ENCODE results near the gene ATP1A1. TPM values are rescaled to one million over a fixed set of nuclear protein-coding genes. Genes with fewer than 3 reads are reported as not detected.

The ATP1A1 gene
- total and polyA plus RNA-seq, 7 donors, result 66.1 to 440 (median 230) TPM

DNA sequence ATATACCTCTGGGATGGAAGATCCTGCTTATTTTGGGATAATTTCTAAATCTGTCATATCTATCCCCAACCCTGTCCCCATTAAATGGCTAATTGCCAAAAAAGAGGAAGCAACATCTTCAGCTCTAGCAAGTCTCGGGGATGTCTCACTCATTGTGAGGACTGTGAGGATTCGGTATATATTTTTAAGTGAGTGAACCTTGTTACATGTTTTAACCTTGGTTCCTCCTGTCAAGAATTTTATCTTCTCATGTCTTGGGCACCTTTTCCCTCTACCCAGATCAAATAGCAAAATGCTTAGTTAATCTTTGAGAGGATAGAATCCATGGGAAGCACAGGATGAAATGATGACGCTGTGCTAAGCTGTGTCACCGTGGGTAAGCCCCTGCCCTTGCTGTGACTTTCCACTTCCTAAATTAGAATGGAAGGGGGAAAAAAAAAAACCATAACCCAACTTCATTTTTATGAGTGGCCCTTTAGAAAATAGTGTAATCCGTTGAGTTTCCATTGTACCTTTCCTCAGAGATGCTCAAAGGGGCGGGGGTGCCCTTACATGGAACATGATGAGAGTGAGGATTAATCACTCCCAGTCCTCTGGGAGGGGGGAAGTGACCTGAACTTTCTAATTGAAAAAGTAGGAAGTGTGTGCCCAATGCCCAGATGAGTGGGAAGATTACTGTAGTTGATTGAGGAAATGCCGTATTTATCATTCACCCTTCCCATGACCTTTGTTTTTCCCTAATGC lies 7.6 kb downstream of the ATP1A1 start:
- Histone ChIP-seq H3K27ac (no peak overlapping the region), H3K36me3 (ENCODE audit: insufficient read depth in 1 of 2, low read depth in 1 of 2) (peaks cover 4 to 22% of the 10 kb centered on the region in 2 donors), H3K27me3 (ENCODE audit: insufficient read depth in 3 of 3, low read length in 2 of 3) (no peaks in the 10 kb centered on the region), H3K9me3 (no peaks in the 10 kb centered on the region), H3K4me3 (no peak overlapping the region), H3K4me1 (peaks cover 73% of the 10 kb centered on the region)
- no peak for ATAC-seq
- intact Hi-C loops (cut with DNase I), result loop anchor here in 1 of 2 donors (5.0 kb wide), 1 partner anchor 37 kb away; no protein-coding TSS in a partner anchor
- 61 to 64% (median 64%) methylated on average over 7 of the region's 7 CpGs for WGBS, 3 donors
- DNase-seq, result no peak
- TF ChIP-seq, protein P1, sequence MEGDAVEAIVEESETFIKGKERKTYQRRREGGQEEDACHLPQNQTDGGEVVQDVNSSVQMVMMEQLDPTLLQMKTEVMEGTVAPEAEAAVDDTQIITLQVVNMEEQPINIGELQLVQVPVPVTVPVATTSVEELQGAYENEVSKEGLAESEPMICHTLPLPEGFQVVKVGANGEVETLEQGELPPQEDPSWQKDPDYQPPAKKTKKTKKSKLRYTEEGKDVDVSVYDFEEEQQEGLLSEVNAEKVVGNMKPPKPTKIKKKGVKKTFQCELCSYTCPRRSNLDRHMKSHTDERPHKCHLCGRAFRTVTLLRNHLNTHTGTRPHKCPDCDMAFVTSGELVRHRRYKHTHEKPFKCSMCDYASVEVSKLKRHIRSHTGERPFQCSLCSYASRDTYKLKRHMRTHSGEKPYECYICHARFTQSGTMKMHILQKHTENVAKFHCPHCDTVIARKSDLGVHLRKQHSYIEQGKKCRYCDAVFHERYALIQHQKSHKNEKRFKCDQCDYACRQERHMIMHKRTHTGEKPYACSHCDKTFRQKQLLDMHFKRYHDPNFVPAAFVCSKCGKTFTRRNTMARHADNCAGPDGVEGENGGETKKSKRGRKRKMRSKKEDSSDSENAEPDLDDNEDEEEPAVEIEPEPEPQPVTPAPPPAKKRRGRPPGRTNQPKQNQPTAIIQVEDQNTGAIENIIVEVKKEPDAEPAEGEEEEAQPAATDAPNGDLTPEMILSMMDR (IDR thresholded peaks at IDR 0.05), result no peak

GRCh38 chr1:116382321-116382720 lies 9.3 kb downstream of the ATP1A1 start:
- intact Hi-C loops (cut with DNase I), result loop anchor here in 1 of 2 donors (5.0 kb wide), 1 partner anchor 35 kb away; no protein-coding TSS in a partner anchor
- Histone ChIP-seq H3K9me3 (no peaks in the 10 kb centered on the region), H3K36me3 (ENCODE audit: insufficient read depth in 1 of 2, low read depth in 1 of 2) (peaks cover 4 to 38% of the 10 kb centered on the region in 2 donors), H3K4me3 (no peak overlapping the region), H3K4me1 (peaks cover 56% of the 10 kb centered on the region), H3K27me3 (ENCODE audit: insufficient read depth in 3 of 3, low read length in 2 of 3) (no peaks in the 10 kb centered on the region), H3K27ac (no peak overlapping the region)
- no peak for DNase-seq
- no peak for ATAC-seq
- 31 to 42% (median 33%) methylated on average over 2 of the region's 2 CpGs for WGBS, 3 donors
- TF ChIP-seq, protein P1 (IDR thresholded peaks at IDR 0.05), result no peak

DNA sequence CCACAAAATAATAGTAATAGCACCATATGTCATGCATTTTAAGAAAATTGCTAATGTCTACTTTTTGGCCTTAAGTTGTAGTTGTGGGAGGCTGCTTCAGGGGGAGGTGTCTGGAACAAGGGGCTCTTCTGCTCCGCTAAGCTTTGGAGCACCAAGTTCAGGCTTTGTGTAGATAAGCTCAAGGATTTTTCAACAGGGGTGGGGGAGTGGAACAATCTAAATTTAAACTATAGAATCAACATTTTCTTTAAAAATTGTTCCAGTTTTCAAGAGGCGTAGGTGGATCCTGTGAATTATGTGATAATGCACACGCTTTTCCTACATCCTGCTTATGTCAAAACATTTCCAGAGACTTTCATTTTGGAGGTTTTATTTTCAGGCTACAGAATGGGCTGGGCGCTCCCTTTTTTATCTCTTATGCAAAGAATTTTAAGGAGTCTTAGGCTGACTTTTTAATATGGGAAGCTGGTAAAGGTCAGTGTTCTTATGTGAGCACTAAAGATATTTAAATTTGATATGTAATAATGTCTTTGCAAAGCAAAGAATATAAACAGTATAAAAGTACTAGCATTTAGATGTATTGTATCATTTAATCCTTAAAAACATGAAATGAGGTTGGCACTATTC lies 9.9 kb downstream of the ATP1A1 start:
- DNase-seq (no peak), ATAC-seq (no peak)
- WGBS, 3 donors, result 94 to 95% (median 94%) methylated on average over 4 of the region's 4 CpGs
- H3K9me3 ChIP-seq, result no peaks in the 10 kb centered on the region
- H3K27me3 ChIP-seq (ENCODE audit: insufficient read depth in 3 of 3, low read length in 2 of 3), result no peaks in the 10 kb centered on the region
- H3K27ac ChIP-seq, result no peak overlapping the region
- H3K4me3 ChIP-seq, result no peak overlapping the region
- H3K36me3 ChIP-seq (ENCODE audit: insufficient read depth in 1 of 2, low read depth in 1 of 2), result peaks cover 8 to 45% of the 10 kb centered on the region in 2 donors
- TF ChIP-seq, protein P1 (IDR thresholded peaks at IDR 0.05), result no peak
- intact Hi-C loops (cut with DNase I), result loop anchor here in 1 of 2 donors (5.0 kb wide), 1 partner anchor 34 kb away; no protein-coding TSS in a partner anchor
- H3K4me1 ChIP-seq, result peaks cover 50% of the 10 kb centered on the region

DNA sequence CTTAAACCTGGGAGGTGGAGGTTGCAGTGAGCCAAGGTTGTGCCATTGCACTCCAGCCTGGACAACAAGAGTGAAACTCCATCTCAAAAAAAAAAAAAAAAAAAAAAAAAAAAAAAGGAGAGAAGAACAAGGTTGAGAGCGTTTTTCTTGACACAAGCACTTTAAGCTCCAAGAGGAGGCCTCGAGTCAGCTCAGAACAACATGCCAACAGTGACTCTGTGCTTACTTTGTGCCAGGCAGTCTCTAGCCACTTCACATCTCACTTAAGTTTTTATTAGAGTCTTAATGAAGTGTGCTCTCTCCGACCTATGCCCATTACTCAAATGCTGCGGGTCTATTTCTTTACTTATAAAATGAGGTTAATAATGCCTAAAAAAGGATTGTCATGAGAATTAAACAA lies 13.0 kb downstream of the ATP1A1 start:
- no peak overlapping the region for H3K27ac ChIP-seq
- ATAC-seq (no peak), DNase-seq (no peak)
- TF ChIP-seq, protein P1 (IDR thresholded peaks at IDR 0.05), result no peak
- no peaks in the 10 kb centered on the region for H3K27me3 ChIP-seq (ENCODE audit: insufficient read depth in 3 of 3, low read length in 2 of 3)
- H3K4me1 ChIP-seq, result peaks cover 21% of the 10 kb centered on the region
- WGBS, 3 donors, result 63 to 74% (median 68%) methylated on average over 4 of the region's 4 CpGs
- intact Hi-C loops (cut with DNase I), result no loop called here
- peaks cover 21 to 75% of the 10 kb centered on the region in 2 donors for H3K36me3 ChIP-seq (ENCODE audit: insufficient read depth in 1 of 2, low read depth in 1 of 2)
- no peak overlapping the region for H3K4me3 ChIP-seq
- no peaks in the 10 kb centered on the region for H3K9me3 ChIP-seq

Measured in psoas muscle (tissue), 8 donors.